MCF 10A (cell line): Measurements from ENCODE around the gene DPY19L3. TPM values are rescaled to one million over a fixed set of nuclear protein-coding genes. Genes with fewer than 3 reads are reported as not detected.

Source experiments
- BruUV-seq: library from RNA; stranded (reverse); fragments of 400-500 nt; replicated peaks from 2 replicates; lab custom pipeline; 2021; lab: Mats Ljungman, UMichigan
- CTCF ChIA-PET: fragments of 300-600 bp; sonication (Branson Sonifier 250); formaldehyde crosslinking; extraction: SDS; loops from one replicate; lab custom pipeline; 2021; ENCODE audit warnings: antibody characterized with exemption, inconsistent platforms; lab: Yijun Ruan, JAX
- POLR2A ChIA-PET: fragments of 300-600, 350-650 bp; sonication (Branson Sonifier 250); formaldehyde crosslinking; extraction: SDS; loops from one replicate; lab custom pipeline; 2020; ENCODE audit warnings: antibody characterized with exemption, inconsistent platforms; lab: Yijun Ruan, JAX
- DNase-seq: peaks from one replicate; pipeline ENCODE4 v3.0.0-alpha.2; 2018; ENCODE audit not compliant: unreplicated experiment
- H3K27ac Mint-ChIP-seq: one replicate; pipeline ENCODE4 v1.8.0; 2022; ENCODE audit warnings: mild to moderate bottlenecking, low read depth, mixed read lengths; ENCODE audit not compliant: unreplicated experiment
- H3K27me3 Mint-ChIP-seq: one replicate; pipeline ENCODE4 v1.8.0; 2022; ENCODE audit warnings: mixed read lengths; ENCODE audit not compliant: insufficient read depth, unreplicated experiment
- H3K36me3 Mint-ChIP-seq: one replicate; pipeline ENCODE4 v1.8.0; 2022; ENCODE audit warnings: mild to moderate bottlenecking, moderate library complexity, mixed read lengths; ENCODE audit not compliant: insufficient read depth, unreplicated experiment
- H3K4me1 Mint-ChIP-seq: one replicate; pipeline ENCODE4 v1.8.0; 2022; ENCODE audit warnings: mixed read lengths; ENCODE audit not compliant: insufficient read depth, unreplicated experiment
- H3K4me3 Mint-ChIP-seq: one replicate; pipeline ENCODE4 v1.8.0; 2022; ENCODE audit warnings: mild to moderate bottlenecking, moderate library complexity, mixed read lengths; ENCODE audit not compliant: unreplicated experiment
- H3K9me3 Mint-ChIP-seq: one replicate; pipeline ENCODE4 v1.8.0; 2022; ENCODE audit warnings: mixed read lengths; ENCODE audit not compliant: unreplicated experiment
- CTCF ChIP-seq: fragments of 200-600 bp; IDR thresholded peaks from one replicate; pipeline ENCODE4 v1.8.0; 2022; ENCODE audit warnings: antibody characterized with exemption, mild to moderate bottlenecking; ENCODE audit not compliant: unreplicated experiment
- intact Hi-C: fragments of 100-400 bp; cut with micrococcal nuclease; formaldehyde crosslinking; loops from 2 replicates; pipeline ENCODE4 v1.14.1; 2022
- total RNA-seq: library from RNA; stranded (reverse); gene quantifications from 2 replicates; pipeline ENCODE4 v1.2.3, GENCODE V29; 2022

Gene DPY19L3
- total RNA-seq, 1 experiment from 2014 or later, result 43.8 TPM

GRCh38 chr19:32458500-32459123 is 53.0 kb downstream of the DPY19L3 start:
- no TSS peak for BruUV-seq
- no peak overlapping the region for H3K4me3 Mint-ChIP-seq
- no peak overlapping the region for H3K27ac Mint-ChIP-seq
- peaks cover 30% of the 10 kb centered on the region for H3K36me3 Mint-ChIP-seq
- H3K27me3 Mint-ChIP-seq, result no peaks in the 10 kb centered on the region
- ChIA-PET POLR2A (no interaction called here), CTCF (no interaction called here)
- intact Hi-C loops, result no loop called here
- no peak for DNase-seq
- no peaks in the 10 kb centered on the region for H3K9me3 Mint-ChIP-seq
- no peak for TF ChIP-seq CTCF
- no peaks in the 10 kb centered on the region for H3K4me1 Mint-ChIP-seq

- no peaks in the 10 kb centered on the region for H3K9me3 Mint-ChIP-seq
- no peak overlapping the region for H3K4me3 Mint-ChIP-seq
- DNase-seq, result no peak
- POLR2A ChIA-PET, result no interaction called here
- CTCF ChIA-PET, result no interaction called here
- H3K36me3 Mint-ChIP-seq, result peaks cover 27% of the 10 kb centered on the region
- intact Hi-C loops, result no loop called here
- no peaks in the 10 kb centered on the region for H3K27me3 Mint-ChIP-seq
- BruUV-seq, result no TSS peak
- H3K27ac Mint-ChIP-seq, result no peak overlapping the region
- no peak for TF ChIP-seq CTCF
- no peaks in the 10 kb centered on the region for H3K4me1 Mint-ChIP-seq
Measured at GRCh38 chr19:32459204-32459865, 53.8 kb downstream of the DPY19L3 start.

- Mint-ChIP-seq H3K36me3 (peaks cover 25% of the 10 kb centered on the region), H3K9me3 (no peaks in the 10 kb centered on the region), H3K27ac (no peak overlapping the region), H3K27me3 (no peaks in the 10 kb centered on the region), H3K4me1 (no peaks in the 10 kb centered on the region), H3K4me3 (no peak overlapping the region)
- BruUV-seq, result no TSS peak
- DNase-seq, result no peak
- CTCF ChIA-PET, result interaction anchor here (0.6 to 7.0 kb wide), 3 partner anchors 21 to 477 kb away, joined by 3 to 110 read pairs (median 5); no protein-coding TSS in a partner anchor
- no peak for TF ChIP-seq CTCF
- intact Hi-C loops, result no loop called here
- POLR2A ChIA-PET, result interaction anchor here (0.6 to 0.7 kb wide), 3 partner anchors 15 to 1152 kb away, joined by 3 read pairs; no protein-coding TSS in a partner anchor
Measured at GRCh38 chr19:32460476-32460875, 54.9 kb downstream of the DPY19L3 start.

- no TSS peak for BruUV-seq
- ChIA-PET POLR2A (interaction anchor here (0.5 to 0.7 kb wide), 2 partner anchors 25 to 109 kb away, joined by 3 to 4 read pairs; no protein-coding TSS in a partner anchor), CTCF (interaction anchor here (0.7 to 7.0 kb wide), 15 partner anchors 9 to 1794 kb away, joined by 3 to 110 read pairs (median 4); no protein-coding TSS in a partner anchor)
- Mint-ChIP-seq H3K36me3 (peaks cover 14% of the 10 kb centered on the region), H3K4me1 (no peaks in the 10 kb centered on the region), H3K9me3 (no peaks in the 10 kb centered on the region), H3K27ac (no peak overlapping the region), H3K4me3 (no peak overlapping the region), H3K27me3 (no peaks in the 10 kb centered on the region)
- peak; percentile 24 for TF ChIP-seq CTCF
- intact Hi-C loops, result loop anchor here (1.0 kb wide), 1 partner anchor 106 kb away; no protein-coding TSS in a partner anchor
- DNase-seq, result peak; percentile 25
Measured at GRCh38 chr19:32464279-32464678, 58.7 kb downstream of the DPY19L3 start.
